HepG2 (cell line): ENCODE data around the gene ERLEC1. TPM values are rescaled to one million over a fixed set of nuclear protein-coding genes. Genes with fewer than 3 reads are reported as not detected.

ENCODE experiments used
- CHCHD3 ChIP-seq: sonication (generic); formaldehyde crosslinking; IDR thresholded peaks from 2 replicates; pipeline ENCODE4 v1.8.0; 2022; ENCODE audit warnings: mild to moderate bottlenecking, missing genetic modification reagents, moderate library complexity
- ETS1 ChIP-seq: sonication (generic); formaldehyde crosslinking; IDR thresholded peaks from 2 replicates; pipeline ENCODE4 v1.4.0; 2020; ENCODE audit warnings: missing genetic modification reagents
- FOXJ3 ChIP-seq: sonication (generic); formaldehyde crosslinking; IDR thresholded peaks from 2 replicates; pipeline ENCODE4 v1.4.0; 2020; ENCODE audit warnings: missing genetic modification reagents, mild to moderate bottlenecking, borderline replicate concordance
- NFATC3 ChIP-seq: sonication (generic); formaldehyde crosslinking; IDR thresholded peaks from 2 replicates; pipeline ENCODE4 v1.5.1; 2020; ENCODE audit warnings: mild to moderate bottlenecking, missing genetic modification reagents
- PRPF4 ChIP-seq: fragments of 200-400 bp; formaldehyde crosslinking; IDR thresholded peaks from 2 replicates; pipeline ENCODE4 v1.6.1; 2016; ENCODE audit warnings: low read length, low read depth; ENCODE audit not compliant: poor library complexity, severe bottlenecking
- STAT6 ChIP-seq: sonication (generic); formaldehyde crosslinking; IDR thresholded peaks from 2 replicates; pipeline ENCODE4 v1.4.0; 2020; ENCODE audit warnings: missing genetic modification reagents, mild to moderate bottlenecking, borderline replicate concordance
- TAF1 ChIP-seq: sonication (generic); formaldehyde crosslinking; IDR thresholded peaks from 2 replicates; pipeline ENCODE4 v1.4.0; 2020; ENCODE audit warnings: missing genetic modification reagents
- YEATS4 ChIP-seq: sonication (generic); formaldehyde crosslinking; IDR thresholded peaks from 2 replicates; pipeline ENCODE4 v1.4.0; 2020; ENCODE audit warnings: missing genetic modification reagents, borderline replicate concordance
- ZNF367 ChIP-seq: sonication (generic); formaldehyde crosslinking; IDR thresholded peaks from 2 replicates; pipeline ENCODE4 v1.4.0; 2020; ENCODE audit warnings: missing genetic modification reagents, borderline replicate concordance
- ZNF614 ChIP-seq: IDR thresholded peaks from 2 replicates; pipeline ENCODE4 v1.6.1; 2018; ENCODE audit warnings: missing biosample characterization, missing genetic modification reagents, inconsistent platforms, borderline replicate concordance
- ZNF644 ChIP-seq: IDR thresholded peaks from 2 replicates; pipeline ENCODE4 v1.6.1; 2016; ENCODE audit warnings: low read depth
- polyA plus RNA-seq, 8 experiments: library from polyadenylated mRNA; depleted of rRNA in 3 of 8; stranded (reverse) in 7 of 8; unstranded in 1 of 8; fragments of >200 nt; fragmentation: Illumina TruSeq in 4 of 8; extraction: Trizol in 4 of 8; gene quantifications; 2 replicates each; pipeline versions ENCODE4 v1.2.1 to v1.2.3, GENCODE V29; 2011 to 2016; ENCODE audit warnings: low read depth in 4 of 8, missing spikeins in 1 of 8, mixed read lengths in 1 of 8; ENCODE audit not compliant: insufficient read depth in 1 of 8
- total RNA-seq, 5 experiments: library from RNA; depleted of rRNA; stranded (reverse); fragments of >200 nt; fragmentation: Illumina TruSeq; extraction: Trizol; gene quantifications; 2 replicates each; pipeline ENCODE4 v1.2.3, GENCODE V29; 2016; ENCODE audit warnings: low read depth in 1 of 5
- TF ChIP-seq, protein P1 (sequence below): sonication (generic); formaldehyde crosslinking; IDR thresholded peaks from 2 replicates; pipeline ENCODE4 v1.9.0; 2021; ENCODE audit warnings: missing genetic modification reagents, borderline replicate concordance
- TF ChIP-seq, protein P2 (sequence below): sonication (generic); formaldehyde crosslinking; IDR thresholded peaks from 2 replicates; pipeline ENCODE4 v1.5.0; 2020; ENCODE audit warnings: mild to moderate bottlenecking, missing genetic modification reagents
- TF ChIP-seq, protein P3 (sequence below): sonication (generic); formaldehyde crosslinking; IDR thresholded peaks from 2 replicates; pipeline ENCODE4 v1.5.0; 2020; ENCODE audit warnings: mild to moderate bottlenecking, missing genetic modification reagents, borderline replicate concordance

ERLEC1 gene
- total and polyA plus RNA-seq, 2 of the 13 experiments (the other 11 are each of a cell fraction or from before 2014, with no cell fraction given) = 87.3 to 88.4 TPM

- TF ChIP-seq STAT6 (CRISPR knock-in tag) (0 out of 2 replicates have a peak, but pooled peaks have one; percentile 14), ZNF614 (CRISPR knock-in tag) (peak; percentile 99), ETS1 (CRISPR knock-in tag) (no peak), NFATC3 (CRISPR knock-in tag) (no peak), ZNF644 (CRISPR knock-in tag) (peak; percentile 68), ZNF367 (CRISPR knock-in tag) (no peak), YEATS4 (peak; percentile 57; the same call in 1 of the 2 replicates), CHCHD3 (no peak), PRPF4 (no peak), FOXJ3 (CRISPR knock-in tag) (peak; percentile 100), TAF1 (CRISPR knock-in tag) (peak; percentile 56; the same call in 1 of the 2 replicates)
- TF ChIP-seq, protein P1, sequence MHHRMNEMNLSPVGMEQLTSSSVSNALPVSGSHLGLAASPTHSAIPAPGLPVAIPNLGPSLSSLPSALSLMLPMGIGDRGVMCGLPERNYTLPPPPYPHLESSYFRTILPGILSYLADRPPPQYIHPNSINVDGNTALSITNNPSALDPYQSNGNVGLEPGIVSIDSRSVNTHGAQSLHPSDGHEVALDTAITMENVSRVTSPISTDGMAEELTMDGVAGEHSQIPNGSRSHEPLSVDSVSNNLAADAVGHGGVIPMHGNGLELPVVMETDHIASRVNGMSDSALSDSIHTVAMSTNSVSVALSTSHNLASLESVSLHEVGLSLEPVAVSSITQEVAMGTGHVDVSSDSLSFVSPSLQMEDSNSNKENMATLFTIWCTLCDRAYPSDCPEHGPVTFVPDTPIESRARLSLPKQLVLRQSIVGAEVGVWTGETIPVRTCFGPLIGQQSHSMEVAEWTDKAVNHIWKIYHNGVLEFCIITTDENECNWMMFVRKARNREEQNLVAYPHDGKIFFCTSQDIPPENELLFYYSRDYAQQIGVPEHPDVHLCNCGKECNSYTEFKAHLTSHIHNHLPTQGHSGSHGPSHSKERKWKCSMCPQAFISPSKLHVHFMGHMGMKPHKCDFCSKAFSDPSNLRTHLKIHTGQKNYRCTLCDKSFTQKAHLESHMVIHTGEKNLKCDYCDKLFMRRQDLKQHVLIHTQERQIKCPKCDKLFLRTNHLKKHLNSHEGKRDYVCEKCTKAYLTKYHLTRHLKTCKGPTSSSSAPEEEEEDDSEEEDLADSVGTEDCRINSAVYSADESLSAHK = no peak
- TF ChIP-seq, protein P2, sequence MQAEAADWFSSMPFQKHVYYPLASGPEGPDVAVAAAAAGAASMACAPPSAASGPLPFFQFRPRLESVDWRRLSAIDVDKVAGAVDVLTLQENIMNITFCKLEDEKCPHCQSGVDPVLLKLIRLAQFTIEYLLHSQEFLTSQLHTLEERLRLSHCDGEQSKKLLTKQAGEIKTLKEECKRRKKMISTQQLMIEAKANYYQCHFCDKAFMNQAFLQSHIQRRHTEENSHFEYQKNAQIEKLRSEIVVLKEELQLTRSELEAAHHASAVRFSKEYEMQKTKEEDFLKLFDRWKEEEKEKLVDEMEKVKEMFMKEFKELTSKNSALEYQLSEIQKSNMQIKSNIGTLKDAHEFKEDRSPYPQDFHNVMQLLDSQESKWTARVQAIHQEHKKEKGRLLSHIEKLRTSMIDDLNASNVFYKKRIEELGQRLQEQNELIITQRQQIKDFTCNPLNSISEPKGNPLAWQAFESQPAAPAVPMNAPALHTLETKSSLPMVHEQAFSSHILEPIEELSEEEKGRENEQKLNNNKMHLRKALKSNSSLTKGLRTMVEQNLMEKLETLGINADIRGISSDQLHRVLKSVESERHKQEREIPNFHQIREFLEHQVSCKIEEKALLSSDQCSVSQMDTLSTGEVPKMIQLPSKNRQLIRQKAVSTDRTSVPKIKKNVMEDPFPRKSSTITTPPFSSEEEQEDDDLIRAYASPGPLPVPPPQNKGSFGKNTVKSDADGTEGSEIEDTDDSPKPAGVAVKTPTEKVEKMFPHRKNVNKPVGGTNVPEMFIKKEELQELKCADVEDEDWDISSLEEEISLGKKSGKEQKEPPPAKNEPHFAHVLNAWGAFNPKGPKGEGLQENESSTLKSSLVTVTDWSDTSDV (CRISPR knock-in tag) = no peak
- TF ChIP-seq, protein P3, sequence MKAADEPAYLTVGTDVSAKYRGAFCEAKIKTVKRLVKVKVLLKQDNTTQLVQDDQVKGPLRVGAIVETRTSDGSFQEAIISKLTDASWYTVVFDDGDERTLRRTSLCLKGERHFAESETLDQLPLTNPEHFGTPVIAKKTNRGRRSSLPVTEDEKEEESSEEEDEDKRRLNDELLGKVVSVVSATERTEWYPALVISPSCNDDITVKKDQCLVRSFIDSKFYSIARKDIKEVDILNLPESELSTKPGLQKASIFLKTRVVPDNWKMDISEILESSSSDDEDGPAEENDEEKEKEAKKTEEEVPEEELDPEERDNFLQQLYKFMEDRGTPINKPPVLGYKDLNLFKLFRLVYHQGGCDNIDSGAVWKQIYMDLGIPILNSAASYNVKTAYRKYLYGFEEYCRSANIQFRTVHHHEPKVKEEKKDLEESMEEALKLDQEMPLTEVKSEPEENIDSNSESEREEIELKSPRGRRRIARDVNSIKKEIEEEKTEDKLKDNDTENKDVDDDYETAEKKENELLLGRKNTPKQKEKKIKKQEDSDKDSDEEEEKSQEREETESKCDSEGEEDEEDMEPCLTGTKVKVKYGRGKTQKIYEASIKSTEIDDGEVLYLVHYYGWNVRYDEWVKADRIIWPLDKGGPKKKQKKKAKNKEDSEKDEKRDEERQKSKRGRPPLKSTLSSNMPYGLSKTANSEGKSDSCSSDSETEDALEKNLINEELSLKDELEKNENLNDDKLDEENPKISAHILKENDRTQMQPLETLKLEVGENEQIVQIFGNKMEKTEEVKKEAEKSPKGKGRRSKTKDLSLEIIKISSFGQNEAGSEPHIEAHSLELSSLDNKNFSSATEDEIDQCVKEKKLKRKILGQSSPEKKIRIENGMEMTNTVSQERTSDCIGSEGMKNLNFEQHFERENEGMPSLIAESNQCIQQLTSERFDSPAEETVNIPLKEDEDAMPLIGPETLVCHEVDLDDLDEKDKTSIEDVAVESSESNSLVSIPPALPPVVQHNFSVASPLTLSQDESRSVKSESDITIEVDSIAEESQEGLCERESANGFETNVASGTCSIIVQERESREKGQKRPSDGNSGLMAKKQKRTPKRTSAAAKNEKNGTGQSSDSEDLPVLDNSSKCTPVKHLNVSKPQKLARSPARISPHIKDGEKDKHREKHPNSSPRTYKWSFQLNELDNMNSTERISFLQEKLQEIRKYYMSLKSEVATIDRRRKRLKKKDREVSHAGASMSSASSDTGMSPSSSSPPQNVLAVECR (CRISPR knock-in tag) = peak; percentile 68; the same call in 1 of the 2 replicates
Measured at GRCh38 chr2:53826587-53827397, 39.9 kb downstream of the ERLEC1 start (continued).
